ENCODE measurements around the gene IPCEF1.

IPCEF1 gene

GRCh38 chr6:154112181-154112809 lies 244.3 kb downstream of the IPCEF1 start:
- Histone ChIP-seq H3K27ac (ENCODE audit: low read depth, low read length) (no peak overlapping the region), H3K9ac (ENCODE audit: low read length) (no peak overlapping the region), H3K4me1 (ENCODE audit: control insufficient read depth, insufficient read depth, low read length) (no peaks in the 10 kb centered on the region), H3K27me3 (ENCODE audit: control insufficient read depth, insufficient read depth, low read length) (no peaks in the 10 kb centered on the region), H3K36me3 (ENCODE audit: control insufficient read depth, insufficient read depth, low read length) (no peaks in the 10 kb centered on the region), H3K4me3 (ENCODE audit: low read length) (no peak overlapping the region)

- no peak overlapping the region for H3K4me3 ChIP-seq (ENCODE audit: low read length)
- H3K9ac ChIP-seq (ENCODE audit: low read length): no peak overlapping the region
- H3K27me3 ChIP-seq (ENCODE audit: control insufficient read depth, insufficient read depth, low read length): no peaks in the 10 kb centered on the region
- no peaks in the 10 kb centered on the region for H3K36me3 ChIP-seq (ENCODE audit: control insufficient read depth, insufficient read depth, low read length)
- no peaks in the 10 kb centered on the region for H3K4me1 ChIP-seq (ENCODE audit: control insufficient read depth, insufficient read depth, low read length)
- no peak overlapping the region for H3K27ac ChIP-seq (ENCODE audit: low read depth, low read length)
These were observed 245.6 kb downstream of the IPCEF1 start for GRCh38 chr6:154111025-154111424.

GRCh38 chr6:154106251-154106650 lies 250.4 kb downstream of the IPCEF1 start:
- H3K4me3 ChIP-seq (ENCODE audit: low read length): no peak overlapping the region
- no peak overlapping the region for H3K9ac ChIP-seq (ENCODE audit: low read length)
- H3K27me3 ChIP-seq (ENCODE audit: control insufficient read depth, insufficient read depth, low read length): no peaks in the 10 kb centered on the region
- no peak overlapping the region for H3K27ac ChIP-seq (ENCODE audit: low read depth, low read length)
- no peaks in the 10 kb centered on the region for H3K4me1 ChIP-seq (ENCODE audit: control insufficient read depth, insufficient read depth, low read length)
- no peaks in the 10 kb centered on the region for H3K36me3 ChIP-seq (ENCODE audit: control insufficient read depth, insufficient read depth, low read length)
